Retina (tissue), 1 donor: ENCODE measurements around the gene GPC6.
"Not testable (repeated sequence)": the region's sequence is repeated elsewhere in the genome, so short reads cannot be mapped to it uniquely, and the experiment has no call there.

ENCODE experiments used
- DNase-seq: peaks from one replicate; pipeline ENCODE4 v3.0.0-alpha.2; 2016

GPC6 gene

DNA sequence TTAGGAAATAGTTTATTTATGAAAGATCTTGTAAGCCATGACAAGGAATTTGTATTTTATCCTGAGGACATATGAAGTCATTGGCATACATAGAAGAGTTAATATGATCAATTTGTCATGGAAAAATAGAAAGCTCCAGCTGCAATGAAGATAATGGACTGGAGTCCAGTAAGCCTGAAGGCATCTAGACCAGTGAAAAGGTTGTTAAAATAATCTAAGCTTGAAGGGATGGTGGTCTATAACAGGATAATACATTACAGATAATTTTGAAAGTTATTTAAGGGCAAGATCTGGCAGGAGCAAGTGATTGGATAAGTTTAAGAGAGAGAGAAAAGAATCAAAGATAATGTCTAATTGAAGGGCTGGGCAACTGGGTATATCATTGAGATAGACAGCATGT is 224.2 kb downstream of the GPC6 start:
- no peak for DNase-seq

DNA sequence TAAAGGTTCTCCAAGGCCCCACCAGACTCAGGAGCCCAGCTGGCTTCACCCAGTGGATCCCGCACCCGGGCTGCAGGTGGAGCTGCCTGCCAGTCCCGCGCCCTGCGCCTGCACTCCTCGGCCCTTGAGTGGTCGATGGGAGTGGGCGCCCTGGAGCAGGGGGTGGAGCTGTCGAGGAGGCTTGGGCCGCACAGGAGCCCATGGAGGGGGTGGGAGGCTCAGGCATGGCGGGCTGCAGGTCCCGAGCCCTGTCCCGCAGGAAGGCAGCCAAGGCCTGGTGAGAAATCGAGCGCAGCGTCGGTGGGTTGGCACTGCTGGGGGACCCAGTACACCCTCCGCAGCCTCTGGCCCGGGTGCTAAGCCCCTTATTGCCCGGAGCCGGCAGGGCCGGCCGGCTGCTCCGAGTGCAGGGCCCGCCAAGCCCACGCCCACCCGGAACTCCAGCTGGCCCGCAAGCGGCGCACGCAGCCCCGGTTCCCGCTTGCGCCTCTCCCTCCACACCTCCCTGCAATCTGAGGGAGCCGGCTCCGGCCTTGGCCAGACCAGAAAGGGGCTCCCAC is 228.1 kb downstream of the GPC6 start:
- DNase-seq = peak; percentile 27

DNA sequence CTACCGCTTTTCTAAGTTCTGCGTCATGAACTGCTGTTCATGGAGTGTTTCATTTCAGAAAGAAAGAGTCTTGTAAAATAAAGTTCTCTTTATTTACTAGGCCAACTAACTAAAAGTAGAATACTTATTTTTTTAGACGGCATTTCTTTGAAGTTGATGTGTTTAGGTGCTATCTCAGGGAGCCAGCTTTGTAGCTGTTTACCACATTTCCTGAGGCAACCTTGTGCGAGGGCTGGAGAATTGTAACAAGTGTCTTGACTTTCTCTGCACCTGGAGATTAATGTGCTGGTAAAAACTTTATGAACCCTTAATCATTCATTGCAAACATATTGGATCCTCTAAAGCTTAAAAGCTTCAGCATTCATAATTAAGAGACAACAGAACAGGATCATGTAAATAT is 229.3 kb downstream of the GPC6 start:
- DNase-seq = no peak

GRCh38 chr13:93460005-93460404 is 233.4 kb downstream of the GPC6 start:
- no peak for DNase-seq

DNA sequence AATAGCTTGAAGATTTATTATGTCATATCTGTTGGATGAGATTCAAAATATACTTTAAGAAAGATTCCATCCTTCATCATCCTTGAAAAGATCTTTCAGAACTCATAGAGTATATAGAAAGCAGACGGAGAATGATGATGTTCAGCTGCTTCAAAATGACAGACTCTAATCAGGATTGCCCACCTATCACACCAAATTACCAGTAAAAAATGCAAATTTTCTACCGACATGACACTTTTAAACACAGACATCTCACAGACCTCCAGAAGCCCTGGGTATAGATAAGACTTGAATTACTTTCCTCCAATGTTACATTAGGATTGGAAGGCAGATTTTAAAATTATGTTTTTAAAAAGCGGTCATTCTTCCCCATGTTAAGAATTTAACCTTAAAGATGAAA is 235.5 kb downstream of the GPC6 start:
- no peak for DNase-seq

DNA sequence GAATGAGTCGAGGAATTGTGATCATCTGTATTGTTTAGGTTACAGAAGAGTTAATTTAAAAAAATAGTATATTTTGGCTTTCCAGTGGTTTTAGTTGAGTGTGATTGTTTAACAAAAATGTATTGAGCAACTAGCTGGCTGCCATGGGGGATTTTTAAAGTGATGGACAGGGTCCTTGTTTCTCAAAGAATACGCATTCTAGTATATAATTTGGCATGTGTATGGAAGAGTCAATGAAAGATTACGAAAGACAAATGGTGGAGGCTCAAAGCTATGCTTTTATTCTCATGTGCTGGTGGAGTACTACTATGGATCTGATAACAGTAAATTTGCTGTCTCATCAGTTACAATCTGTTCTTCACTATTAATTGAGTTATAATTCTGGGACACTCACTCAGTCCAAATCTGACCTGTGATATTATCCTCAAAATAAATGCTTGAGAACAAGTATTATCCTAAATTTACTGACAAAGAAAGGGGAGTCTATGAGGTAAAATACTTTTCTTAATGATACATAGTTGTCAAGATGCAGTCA is 240.0 kb downstream of the GPC6 start:
- no peak for DNase-seq

DNA sequence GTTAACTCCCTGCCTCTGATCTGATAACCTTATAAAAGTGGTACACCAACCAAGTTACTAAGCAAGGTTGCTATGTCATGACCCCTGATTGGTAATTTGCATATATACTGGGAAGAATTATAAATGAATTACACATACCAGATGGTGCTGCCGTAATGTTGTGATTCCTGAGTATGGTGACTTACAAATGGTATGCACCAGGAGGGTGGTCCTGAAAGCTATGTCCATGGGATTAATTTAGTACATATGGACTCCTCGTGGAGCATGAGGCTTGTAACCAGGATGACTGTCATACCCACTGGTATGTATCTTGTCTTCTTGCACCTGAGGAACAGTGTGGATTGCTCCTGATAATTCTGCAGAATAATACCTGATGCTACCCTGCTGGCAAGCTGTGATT is 240.6 kb downstream of the GPC6 start:
- DNase-seq = no peak

DNA sequence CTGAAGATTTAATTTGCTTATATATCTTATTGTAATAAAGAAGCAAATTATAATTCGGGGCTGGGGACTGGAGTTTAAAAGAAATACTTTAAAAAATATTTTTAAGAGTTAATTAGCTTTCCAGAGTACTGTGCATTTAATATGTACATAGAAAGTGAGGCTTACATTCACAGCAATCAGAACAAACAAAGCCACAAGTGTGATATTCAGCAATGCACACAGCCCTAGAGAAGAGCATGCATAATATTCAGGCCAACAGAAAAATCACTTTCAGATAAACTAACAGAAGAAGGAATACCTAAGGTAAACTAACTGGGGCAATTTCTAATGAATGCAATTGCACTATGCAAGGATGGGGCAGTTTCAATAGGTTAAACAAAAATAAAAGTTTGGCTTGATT is 241.8 kb downstream of the GPC6 start:
- DNase-seq = no peak

DNA sequence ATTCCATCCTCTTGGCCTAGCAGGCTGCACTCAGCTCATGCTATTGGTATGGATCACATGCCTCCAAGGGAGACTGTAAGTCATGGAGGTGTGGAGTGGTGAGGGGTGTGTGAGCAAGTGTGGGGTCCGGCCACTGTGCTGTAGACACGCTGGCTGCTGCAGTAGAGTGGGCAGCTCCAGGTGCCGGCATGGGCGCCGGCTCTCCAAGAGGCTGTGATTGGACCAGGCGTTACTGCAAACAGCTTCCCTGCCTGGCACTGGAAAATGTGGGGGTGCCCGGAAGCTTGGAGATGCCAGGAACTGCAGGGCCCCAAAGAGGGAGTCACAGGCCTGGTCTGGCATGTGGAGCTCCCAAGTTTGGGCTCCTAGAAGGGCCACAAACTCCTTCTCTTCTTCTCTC is 245.7 kb downstream of the GPC6 start:
- no peak for DNase-seq

GRCh38 chr13:93472814-93473296 is 246.2 kb downstream of the GPC6 start:
- DNase-seq = no peak

DNA sequence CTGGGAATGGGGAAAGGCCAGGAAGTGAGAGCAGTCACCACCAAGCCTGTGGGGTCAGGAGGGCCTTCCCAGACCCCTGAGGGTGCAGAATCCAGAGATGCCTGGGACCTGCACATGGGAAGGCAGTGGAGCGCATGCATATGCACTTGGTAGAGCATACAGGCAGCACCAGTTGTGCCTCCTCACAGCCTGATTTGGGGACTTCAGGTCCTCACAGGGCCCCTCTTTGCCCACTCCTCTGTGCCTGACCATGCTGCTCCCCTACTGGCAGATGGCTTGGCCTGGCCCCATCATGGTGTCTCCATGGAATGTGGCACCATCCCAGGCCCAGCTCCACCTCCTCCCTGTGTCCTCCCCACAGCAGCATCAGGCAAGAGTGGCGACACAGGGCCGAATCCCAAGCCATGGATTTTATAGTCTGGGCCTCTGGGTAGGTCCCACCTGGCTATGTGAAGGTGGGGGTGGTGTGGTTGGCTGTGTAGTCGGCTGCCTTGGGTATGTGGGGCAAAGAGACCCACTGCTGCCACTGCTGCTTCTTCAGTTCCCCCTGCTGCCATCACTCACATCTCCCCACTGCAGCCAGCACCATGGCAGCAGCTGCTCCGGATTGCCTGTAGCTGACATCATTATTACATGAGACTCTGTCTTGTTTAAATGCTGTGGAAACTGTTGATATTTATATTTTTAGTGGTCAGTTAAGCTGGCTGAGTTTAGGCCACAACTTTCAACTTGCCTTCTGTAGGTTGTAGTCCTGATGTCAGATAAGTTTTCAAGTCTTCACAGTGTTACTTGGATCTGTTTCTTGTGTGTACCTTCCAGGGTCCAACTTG is 247.0 kb downstream of the GPC6 start:
- no peak for DNase-seq

DNA sequence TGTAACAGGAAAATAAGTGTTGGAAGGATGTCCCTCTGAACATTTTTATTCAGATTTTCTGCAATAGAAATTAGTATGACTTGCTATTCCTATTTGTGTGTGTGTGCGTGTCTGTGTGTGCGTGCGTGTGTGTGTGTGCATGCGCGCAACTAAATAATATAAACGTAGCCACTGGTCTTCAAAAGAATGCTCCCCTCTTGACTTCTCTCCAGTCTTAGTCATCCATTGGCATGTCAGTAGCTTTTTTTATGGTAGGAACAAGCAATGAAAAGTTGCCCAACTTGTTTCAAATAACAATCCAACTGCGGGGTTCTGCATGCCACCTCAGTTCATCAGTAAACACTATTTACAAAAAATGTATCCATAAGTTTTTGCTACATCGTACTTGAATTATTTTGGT is 249.6 kb downstream of the GPC6 start:
- DNase-seq = no peak

- DNase-seq = no peak
Observed at GRCh38 chr13:93477238-93477637, 250.6 kb downstream of the GPC6 start.

DNA sequence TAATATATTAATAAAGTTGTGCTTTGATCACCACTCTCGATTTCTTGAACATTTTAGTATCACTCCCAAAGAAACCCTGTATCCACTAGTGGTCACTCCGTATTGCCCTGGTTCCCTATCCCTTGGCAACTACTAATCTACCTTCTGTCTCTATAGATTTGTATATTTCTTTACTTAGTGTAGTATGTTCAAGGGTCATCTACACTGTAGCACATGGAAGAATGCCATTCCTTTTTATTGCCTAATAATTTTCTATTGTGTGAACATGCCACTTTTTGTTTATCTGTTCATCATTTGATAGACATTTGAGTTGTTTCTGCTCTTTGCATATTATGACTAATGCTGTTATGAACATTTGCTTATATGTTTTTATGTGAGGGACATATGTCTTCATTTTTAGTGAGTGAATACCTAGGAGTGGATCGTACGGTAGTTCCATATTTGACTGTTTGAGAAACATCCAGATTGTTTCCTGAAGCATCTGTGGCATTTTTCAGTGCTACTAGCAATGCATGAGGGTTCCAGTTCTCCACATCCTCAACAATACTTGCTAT is 254.0 kb downstream of the GPC6 start:
- no peak for DNase-seq

GRCh38 chr13:93496117-93496516 is 269.5 kb downstream of the GPC6 start:
- DNase-seq = not testable (repeated sequence)

- no peak for DNase-seq
Observed at GRCh38 chr13:93496985-93497673, 270.5 kb downstream of the GPC6 start.

GRCh38 chr13:93499991-93500390 is 273.4 kb downstream of the GPC6 start:
- DNase-seq = no peak

GRCh38 chr13:93502071-93502470 is 275.5 kb downstream of the GPC6 start:
- DNase-seq = no peak

GRCh38 chr13:93502987-93503615 is 276.5 kb downstream of the GPC6 start:
- no peak for DNase-seq

GRCh38 chr13:93505104-93505952 is 278.7 kb downstream of the GPC6 start:
- peak; percentile 28 for DNase-seq

DNA sequence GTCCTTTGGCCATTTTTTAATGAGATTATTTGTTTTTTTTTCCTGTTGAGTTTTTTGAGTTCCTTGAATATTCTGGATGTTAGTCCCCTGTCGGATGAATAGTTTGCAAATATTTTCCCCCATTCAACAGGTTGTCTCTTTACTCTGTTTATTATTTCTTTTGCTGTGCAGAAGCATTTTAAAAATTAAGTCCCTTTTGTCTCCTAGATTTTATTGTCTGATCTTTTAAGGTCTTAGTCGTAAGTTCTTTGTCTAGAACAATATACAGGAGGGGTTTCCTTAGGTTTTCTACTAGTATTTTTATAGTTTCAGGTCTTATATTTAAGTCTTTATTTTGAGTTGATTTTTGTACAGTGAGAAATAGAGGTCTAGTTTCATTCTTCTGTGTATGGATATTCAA is 284.4 kb downstream of the GPC6 start:
- no peak for DNase-seq

- no peak for DNase-seq
Observed at GRCh38 chr13:93515267-93515666, 288.7 kb downstream of the GPC6 start.
